GM12801 (cell line): Measurements from ENCODE around the gene CERT1.

Experiments used
- TF ChIP-seq, protein P1 (sequence below): IDR thresholded peaks from one replicate; pipeline ENCODE4 v1.5.1; 2011; ENCODE audit warnings: control low read depth; ENCODE audit not compliant: insufficient read length; ENCODE audit errors: extremely low read depth

Gene CERT1

GRCh38 chr5:75335486-75335885 lies 175.9 kb downstream of the CERT1 start:
- TF ChIP-seq, protein P1, sequence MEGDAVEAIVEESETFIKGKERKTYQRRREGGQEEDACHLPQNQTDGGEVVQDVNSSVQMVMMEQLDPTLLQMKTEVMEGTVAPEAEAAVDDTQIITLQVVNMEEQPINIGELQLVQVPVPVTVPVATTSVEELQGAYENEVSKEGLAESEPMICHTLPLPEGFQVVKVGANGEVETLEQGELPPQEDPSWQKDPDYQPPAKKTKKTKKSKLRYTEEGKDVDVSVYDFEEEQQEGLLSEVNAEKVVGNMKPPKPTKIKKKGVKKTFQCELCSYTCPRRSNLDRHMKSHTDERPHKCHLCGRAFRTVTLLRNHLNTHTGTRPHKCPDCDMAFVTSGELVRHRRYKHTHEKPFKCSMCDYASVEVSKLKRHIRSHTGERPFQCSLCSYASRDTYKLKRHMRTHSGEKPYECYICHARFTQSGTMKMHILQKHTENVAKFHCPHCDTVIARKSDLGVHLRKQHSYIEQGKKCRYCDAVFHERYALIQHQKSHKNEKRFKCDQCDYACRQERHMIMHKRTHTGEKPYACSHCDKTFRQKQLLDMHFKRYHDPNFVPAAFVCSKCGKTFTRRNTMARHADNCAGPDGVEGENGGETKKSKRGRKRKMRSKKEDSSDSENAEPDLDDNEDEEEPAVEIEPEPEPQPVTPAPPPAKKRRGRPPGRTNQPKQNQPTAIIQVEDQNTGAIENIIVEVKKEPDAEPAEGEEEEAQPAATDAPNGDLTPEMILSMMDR = no peak

- TF ChIP-seq, protein P1 = no peak
Observed at GRCh38 chr5:75331095-75332090, 180.0 kb downstream of the CERT1 start.

GRCh38 chr5:75330404-75330803 lies 181.0 kb downstream of the CERT1 start:
- TF ChIP-seq, protein P1 = no peak
